Erythroblast (primary cell): ENCODE data around the gene TXNDC12.
"Not testable (repeated sequence)": the region's sequence is repeated elsewhere in the genome, so short reads cannot be mapped to it uniquely, and the experiment has no call there.

Experiments
- DNase-seq, 2 experiments: peaks; one replicate each; lab custom pipeline; 2025; lab: John Stamatoyannopoulos, UW
- GATA1 ChIP-seq: IDR thresholded peaks from 2 replicates; pipeline ENCODE4 v1.6.1; 2011; ENCODE audit warnings: low read depth, mild to moderate bottlenecking, control low read depth, low read length, moderate library complexity
- POLR2A ChIP-seq: IDR thresholded peaks from 2 replicates; pipeline ENCODE4 v1.6.1; 2011; ENCODE audit warnings: mild to moderate bottlenecking, low read length

TXNDC12 gene

DNA sequence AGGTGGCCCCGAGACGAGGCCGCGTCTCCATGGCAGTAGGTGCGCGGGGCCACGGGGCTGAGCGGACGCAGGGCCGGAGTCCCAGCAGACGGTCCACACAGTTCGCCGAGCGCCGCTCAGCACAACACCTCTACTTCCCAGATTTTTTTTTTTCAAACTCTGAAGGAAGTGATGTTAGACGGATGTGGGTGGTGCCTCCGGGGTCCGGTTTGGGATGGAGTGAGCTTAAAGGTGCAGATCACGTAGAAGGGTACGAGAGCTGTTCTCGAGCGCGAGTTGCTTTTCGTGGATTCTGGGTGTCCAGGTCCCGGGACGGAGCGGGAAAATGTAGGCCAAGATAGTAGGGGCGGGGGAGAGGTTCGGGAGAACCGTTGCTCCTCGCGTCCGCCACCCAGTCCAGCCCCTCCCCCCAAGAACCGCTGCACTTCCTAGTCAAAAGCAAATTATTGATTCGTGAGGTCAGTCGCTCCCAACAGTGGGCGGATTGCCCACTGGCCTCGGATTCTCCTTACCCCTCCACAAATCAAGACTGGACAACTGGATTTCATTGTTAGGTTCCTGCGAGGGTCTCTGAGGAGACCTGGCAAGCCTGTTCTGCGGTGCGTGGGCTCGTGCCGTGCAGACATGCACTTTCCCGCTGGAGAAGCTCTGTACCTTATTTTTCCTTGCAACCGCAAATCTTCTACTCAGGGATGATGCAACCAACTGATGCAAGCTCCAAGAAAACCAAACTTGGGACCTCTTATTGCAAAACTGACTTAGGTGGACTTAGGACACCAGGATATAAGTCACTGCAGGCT, at the start of gene TXNDC12:
Gene TXNDC12, minus strand, starts transcription at position 126 of the 800 bp plus-strand sequence. Its CDS starts 95 bp downstream, at position 31.
- TF ChIP-seq POLR2A: peak; percentile 69
- no peak for TF ChIP-seq GATA1
- DNase-seq: peak; percentile 63 to 85

DNA sequence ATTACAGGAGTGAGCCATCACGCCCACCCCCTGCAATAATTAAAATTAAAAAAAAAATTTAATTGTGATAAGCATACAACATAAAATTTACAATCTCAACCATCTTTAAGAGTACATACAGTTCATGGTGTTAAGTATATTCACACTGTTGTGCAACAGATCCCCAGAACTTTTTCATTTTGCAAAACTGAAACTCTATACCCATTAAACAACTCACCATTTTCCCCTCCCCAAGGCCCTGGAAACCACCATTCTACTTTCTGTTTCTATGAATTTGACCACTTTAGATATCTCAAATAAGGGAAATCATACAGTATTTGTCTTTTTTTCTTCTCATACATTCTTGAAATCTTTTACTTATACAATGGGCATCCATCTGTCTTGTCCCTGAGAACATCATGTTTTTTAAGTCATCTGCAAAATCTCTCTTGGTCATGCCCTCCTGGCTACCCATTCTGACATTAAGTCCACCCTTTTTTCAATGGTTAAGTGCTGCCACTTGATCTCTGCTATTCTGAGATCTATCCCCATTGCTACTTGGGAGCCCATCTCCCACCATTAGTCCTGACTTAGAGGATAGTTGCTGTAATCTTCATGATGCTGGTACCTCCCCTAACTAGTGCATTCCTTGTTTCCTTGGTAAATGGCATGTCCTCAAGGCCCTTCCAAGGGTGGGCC, 47.5 kb upstream of the TXNDC12 start:
- no peak for DNase-seq
- TF ChIP-seq POLR2A (no peak), GATA1 (no peak)

DNA sequence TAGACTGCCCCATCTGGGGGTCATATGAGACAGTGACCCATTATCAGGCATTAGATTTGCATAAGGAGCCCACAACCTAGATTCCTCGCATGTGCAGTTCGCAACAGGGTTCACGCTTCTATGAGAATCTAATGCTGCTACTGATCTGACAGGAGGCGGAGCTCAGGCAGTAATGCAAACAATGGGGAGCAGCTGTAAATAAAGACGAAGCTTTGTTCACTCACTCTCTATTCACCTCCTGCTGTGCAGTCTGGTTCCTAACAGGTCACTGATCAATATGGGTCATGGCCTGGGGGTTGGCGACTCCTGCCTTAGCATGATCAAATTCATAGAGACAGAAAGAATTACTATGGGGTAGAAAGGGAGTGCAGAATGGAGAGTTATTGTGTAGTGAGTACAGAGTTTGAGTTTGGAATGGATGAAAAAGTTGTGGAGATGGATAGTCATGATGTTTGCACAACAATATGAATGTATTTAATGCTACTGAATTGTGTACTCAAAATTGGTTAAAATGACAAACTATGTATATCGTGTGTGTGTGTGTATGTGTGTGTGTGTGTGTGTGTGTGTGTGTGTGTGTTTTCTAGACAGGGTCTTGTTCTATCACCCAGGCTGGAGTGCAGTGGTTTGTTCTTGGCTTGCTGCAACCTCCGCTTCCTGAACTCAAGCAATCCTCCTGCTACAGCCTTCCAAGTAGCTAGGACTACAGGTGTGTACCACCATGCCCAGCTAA, 43.3 kb upstream of the TXNDC12 start:
- DNase-seq: no peak
- TF ChIP-seq GATA1: no peak

- TF ChIP-seq GATA1 (no peak), POLR2A (no peak)
- DNase-seq: no peak
These were observed 41.2 kb upstream of the TXNDC12 start for GRCh38 chr1:52096216-52096615.

DNA sequence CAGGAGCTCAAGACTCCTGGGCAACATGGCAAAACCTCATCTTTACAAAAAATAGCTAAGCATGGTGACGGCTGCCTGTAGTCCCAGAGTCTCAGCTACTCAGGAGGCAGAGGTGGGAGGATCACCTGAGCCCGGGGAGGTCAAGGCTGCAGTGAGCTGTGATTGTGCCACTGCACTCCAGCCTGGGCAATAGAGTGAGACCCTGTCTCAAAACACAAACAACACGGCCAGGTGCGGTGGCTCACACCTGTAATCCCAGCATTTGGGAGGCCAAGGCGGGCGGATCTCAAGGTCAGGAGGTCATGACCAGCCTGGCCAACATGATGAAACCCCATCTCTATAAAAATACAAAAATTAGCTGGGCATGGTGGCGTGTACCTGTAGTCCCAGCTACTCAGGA, 39.3 kb upstream of the TXNDC12 start:
- not testable (repeated sequence) for DNase-seq

- DNase-seq: not testable (repeated sequence)
These were observed 32.9 kb upstream of the TXNDC12 start for GRCh38 chr1:52087892-52088291.

DNA sequence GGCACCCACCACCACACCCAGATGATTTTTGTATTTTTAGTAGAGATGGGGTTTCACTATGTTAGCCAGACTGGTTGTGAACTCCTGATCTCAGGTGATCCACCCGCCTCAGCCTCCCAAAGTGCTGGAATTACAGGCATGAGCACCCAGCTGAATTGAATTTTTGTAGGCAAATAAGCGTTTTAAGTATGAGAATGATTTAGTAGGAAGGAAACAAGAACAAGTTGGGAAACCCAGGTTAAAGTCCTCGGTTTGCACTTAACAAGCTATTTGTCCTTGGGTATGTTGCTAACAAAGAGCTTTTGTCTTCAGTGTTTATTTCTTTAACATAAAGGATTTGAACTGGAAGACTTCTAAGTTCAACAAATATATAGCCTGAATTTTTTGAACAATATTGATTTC, 25.0 kb upstream of the TXNDC12 start:
- TF ChIP-seq GATA1: no peak
- no peak for TF ChIP-seq POLR2A

DNA sequence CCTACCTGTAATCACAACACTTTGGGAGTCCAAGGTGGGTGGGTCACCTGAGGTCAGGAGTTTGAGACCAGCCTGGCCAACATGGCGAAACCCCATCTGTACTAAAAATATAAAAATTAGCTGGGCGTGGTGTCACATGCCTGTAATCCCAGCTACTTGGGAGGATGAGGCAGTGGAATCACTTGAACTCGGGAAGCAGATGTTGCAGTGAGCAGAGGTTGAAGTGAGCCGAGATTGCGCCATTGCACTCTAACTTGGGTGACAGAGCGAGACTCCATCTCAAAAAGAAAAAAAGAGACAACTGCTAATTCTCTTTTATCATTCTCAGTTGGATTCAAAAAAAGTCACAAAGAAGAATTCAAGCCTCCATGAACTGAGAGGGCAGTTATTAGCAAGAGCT, 22.3 kb upstream of the TXNDC12 start:
- DNase-seq: not testable (repeated sequence)

More for the DNA sequence above, 25.0 kb upstream of the TXNDC12 start:
- no peak for DNase-seq

GRCh38 chr1:52072291-52072690, 17.3 kb upstream of the TXNDC12 start:
- no peak for DNase-seq
- TF ChIP-seq POLR2A: no peak
- TF ChIP-seq GATA1: no peak

DNA sequence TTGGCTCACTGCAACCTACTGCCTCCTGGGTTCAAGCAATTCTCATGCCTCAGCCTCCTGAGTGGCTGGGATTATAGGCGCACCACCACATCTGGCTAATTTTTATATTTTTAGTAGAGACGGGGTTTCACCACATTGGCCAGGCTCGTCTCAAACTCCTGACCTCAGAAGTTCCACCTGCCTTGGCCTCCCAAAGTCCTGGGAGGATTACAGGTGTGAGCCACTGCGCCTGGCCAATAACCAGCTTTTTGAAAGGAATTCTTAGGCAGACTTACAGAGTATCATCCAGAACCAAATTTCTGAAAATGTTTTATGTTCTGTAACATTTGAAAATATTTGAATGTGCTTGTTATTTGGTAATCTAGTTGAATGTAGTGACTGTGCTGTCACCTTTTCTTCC, 15.7 kb upstream of the TXNDC12 start:
- no peak for DNase-seq
- TF ChIP-seq GATA1 (no peak), POLR2A (no peak)

DNA sequence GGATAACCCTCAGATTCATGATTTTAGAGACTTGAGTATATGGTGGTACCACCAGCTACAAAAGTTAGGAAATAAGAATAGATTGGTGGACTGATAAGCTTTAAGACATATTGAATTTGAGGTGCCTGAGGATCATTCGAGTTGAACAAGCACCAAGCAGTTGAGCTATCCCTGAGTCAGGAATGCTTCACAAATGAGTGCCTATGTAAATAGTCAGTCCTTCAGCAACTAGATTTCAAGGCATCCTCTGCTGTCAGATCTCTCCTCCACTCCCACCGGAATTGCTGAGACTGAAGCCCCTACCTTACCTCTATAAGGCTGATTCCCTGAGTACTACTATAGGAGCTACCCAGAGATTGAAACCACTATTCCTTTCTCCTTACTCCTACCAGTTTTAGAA, 8.2 kb upstream of the TXNDC12 start:
- no peak for DNase-seq
- no peak for TF ChIP-seq GATA1
- TF ChIP-seq POLR2A: no peak

DNA sequence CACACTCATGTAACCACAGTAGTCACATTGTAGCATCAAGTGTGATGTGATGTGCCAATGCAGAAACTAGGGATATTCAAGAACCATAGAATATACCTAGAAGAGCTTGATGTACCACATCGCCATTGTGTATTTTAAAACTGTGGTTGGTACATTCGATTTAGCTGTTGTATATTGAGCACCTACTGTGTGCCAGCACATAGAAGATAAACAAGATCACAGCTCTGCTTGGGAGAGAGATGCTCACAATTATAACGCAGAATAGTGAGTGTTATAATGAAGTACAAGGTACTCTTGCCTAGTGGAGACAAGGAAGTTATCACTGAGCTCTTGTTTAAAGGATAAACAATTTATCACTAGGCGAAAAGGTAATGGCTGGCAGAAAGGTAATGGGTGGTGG, 5.8 kb upstream of the TXNDC12 start:
- TF ChIP-seq POLR2A (no peak), GATA1 (no peak)
- DNase-seq: no peak

- no peak for TF ChIP-seq POLR2A
- TF ChIP-seq GATA1: no peak
- DNase-seq: no peak
These were observed 4.9 kb upstream of the TXNDC12 start for GRCh38 chr1:52059888-52060287.

- DNase-seq: no peak
- TF ChIP-seq POLR2A: no peak
- TF ChIP-seq GATA1: no peak
These were observed 4.3 kb upstream of the TXNDC12 start for GRCh38 chr1:52059321-52059720.
